ENCODE measurements around the gene BNC1.

DNA sequence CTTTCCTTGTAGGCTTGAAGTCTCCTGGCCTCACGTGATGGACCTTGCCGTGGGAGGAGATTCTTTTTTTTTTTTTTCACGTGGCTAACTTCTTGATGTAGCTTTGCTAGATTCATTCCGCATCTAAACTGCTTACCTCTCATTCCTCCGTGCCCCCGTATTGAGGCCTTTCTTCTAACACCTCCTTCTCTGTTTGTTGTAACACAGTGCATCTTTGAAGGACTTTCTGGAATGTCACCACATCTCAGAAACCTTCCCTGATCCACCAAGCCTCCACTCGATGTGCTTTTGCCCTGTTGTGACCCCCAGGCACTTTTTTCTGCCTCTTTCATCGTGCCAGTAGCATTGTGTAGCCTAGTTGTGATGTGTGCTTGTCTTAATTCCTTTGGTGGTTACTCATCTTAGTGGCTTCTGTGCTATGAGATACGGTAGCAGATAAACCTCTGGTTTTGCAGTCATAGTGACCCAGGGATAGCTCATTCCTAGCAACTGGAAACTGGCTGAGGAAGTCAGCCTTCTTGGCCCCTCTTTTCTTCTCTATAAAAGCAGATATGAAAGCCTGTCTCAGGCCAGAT is 1.6 kb upstream of the BNC1 start:
- TF ChIP-seq, protein P1, sequence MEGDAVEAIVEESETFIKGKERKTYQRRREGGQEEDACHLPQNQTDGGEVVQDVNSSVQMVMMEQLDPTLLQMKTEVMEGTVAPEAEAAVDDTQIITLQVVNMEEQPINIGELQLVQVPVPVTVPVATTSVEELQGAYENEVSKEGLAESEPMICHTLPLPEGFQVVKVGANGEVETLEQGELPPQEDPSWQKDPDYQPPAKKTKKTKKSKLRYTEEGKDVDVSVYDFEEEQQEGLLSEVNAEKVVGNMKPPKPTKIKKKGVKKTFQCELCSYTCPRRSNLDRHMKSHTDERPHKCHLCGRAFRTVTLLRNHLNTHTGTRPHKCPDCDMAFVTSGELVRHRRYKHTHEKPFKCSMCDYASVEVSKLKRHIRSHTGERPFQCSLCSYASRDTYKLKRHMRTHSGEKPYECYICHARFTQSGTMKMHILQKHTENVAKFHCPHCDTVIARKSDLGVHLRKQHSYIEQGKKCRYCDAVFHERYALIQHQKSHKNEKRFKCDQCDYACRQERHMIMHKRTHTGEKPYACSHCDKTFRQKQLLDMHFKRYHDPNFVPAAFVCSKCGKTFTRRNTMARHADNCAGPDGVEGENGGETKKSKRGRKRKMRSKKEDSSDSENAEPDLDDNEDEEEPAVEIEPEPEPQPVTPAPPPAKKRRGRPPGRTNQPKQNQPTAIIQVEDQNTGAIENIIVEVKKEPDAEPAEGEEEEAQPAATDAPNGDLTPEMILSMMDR (IDR thresholded peaks at IDR 0.05), result no peak
- TF ChIP-seq POLR2A (IDR thresholded peaks at IDR 0.05), result no peak

All from heart left ventricle (tissue), 13 donors.